Neuronal stem cell (in vitro differentiated cells): Measurements from ENCODE around the gene SPHK2.

ENCODE experiments used
- DNase-seq: peaks from one replicate; pipeline ENCODE4 v3.0.0-alpha.2; 2013; ENCODE audit warnings: low spot score
- H2AFZ ChIP-seq: one replicate; pipeline ENCODE4 v1.6.1; 2013; ENCODE audit warnings: mild to moderate bottlenecking, low read length, inconsistent platforms
- H2AK5ac ChIP-seq: 2 replicates; pipeline ENCODE4 v1.6.1; 2013; ENCODE audit warnings: low read depth, mild to moderate bottlenecking, inconsistent platforms, low read length, moderate library complexity, mixed read lengths
- H2BK120ac ChIP-seq: 2 replicates; pipeline ENCODE4 v1.6.1; 2013; ENCODE audit warnings: low read depth, mild to moderate bottlenecking, inconsistent platforms, low read length, moderate library complexity, mixed read lengths
- H2BK12ac ChIP-seq: one replicate; pipeline ENCODE4 v1.6.1; 2013; ENCODE audit warnings: low read length, inconsistent platforms
- H2BK15ac ChIP-seq: 2 replicates; pipeline ENCODE4 v1.6.1; 2013; ENCODE audit warnings: mild to moderate bottlenecking, low read length, inconsistent platforms, mixed read lengths
- H2BK5ac ChIP-seq: one replicate; pipeline ENCODE4 v1.6.1; 2013; ENCODE audit warnings: inconsistent platforms, mild to moderate bottlenecking, low read length, moderate library complexity
- H3K14ac ChIP-seq: one replicate; pipeline ENCODE4 v1.6.1; 2013; ENCODE audit warnings: low read length, inconsistent platforms
- H3K18ac ChIP-seq: 2 replicates; pipeline ENCODE4 v1.6.1; 2013; ENCODE audit warnings: low read length, inconsistent platforms
- H3K23ac ChIP-seq: 2 replicates; pipeline ENCODE4 v1.6.1; 2013; ENCODE audit warnings: low read depth, mild to moderate bottlenecking, mixed read lengths, low read length, inconsistent platforms; ENCODE audit not compliant: poor library complexity
- H3K27ac ChIP-seq: replicated peaks from 3 replicates; pipeline ENCODE4 v1.5.1; 2013; ENCODE audit warnings: low read length, inconsistent platforms
- H3K27me3 ChIP-seq, 3 experiments: 2 replicates each; pipeline ENCODE4 v1.6.1; 2013; ENCODE audit warnings: low read length in 3 of 3, mild to moderate bottlenecking in 2 of 3, inconsistent platforms in 1 of 3, low read depth in 1 of 3, mixed read lengths in 1 of 3, moderate library complexity in 1 of 3; ENCODE audit not compliant: control insufficient read depth in 3 of 3, insufficient read depth in 3 of 3
- H3K36me3 ChIP-seq, 2 donors: replicated peaks in 1 of 2; 2 replicates each; pipeline ENCODE4 v1.6.1; 2013; ENCODE audit warnings: low read length in 2 of 2; ENCODE audit not compliant: control insufficient read depth in 2 of 2, insufficient read depth in 2 of 2
- H3K4ac ChIP-seq: 2 replicates; pipeline ENCODE4 v1.6.1; 2013; ENCODE audit warnings: inconsistent platforms, mild to moderate bottlenecking, low read length, moderate library complexity
- H3K4me1 ChIP-seq, 2 donors: 1 replicate in 1 of 2; 2 replicates in 1 of 2; pipeline ENCODE4 v1.6.1; 2013; ENCODE audit warnings: low read length in 2 of 2, low read depth in 1 of 2; ENCODE audit not compliant: control insufficient read depth in 2 of 2, insufficient read depth in 1 of 2
- H3K4me2 ChIP-seq: one replicate; pipeline ENCODE4 v1.6.1; 2013; ENCODE audit warnings: mild to moderate bottlenecking, low read length, inconsistent platforms; ENCODE audit not compliant: insufficient read depth, poor library complexity, severe bottlenecking
- H3K4me3 ChIP-seq, 2 donors: 2 replicates each; pipeline ENCODE4 v1.5.1; 2013; ENCODE audit warnings: low read length in 2 of 2, mild to moderate bottlenecking in 2 of 2, inconsistent platforms in 1 of 2, moderate library complexity in 1 of 2
- H3K79me1 ChIP-seq: one replicate; pipeline ENCODE4 v1.6.1; 2013; ENCODE audit warnings: low read depth, mild to moderate bottlenecking, inconsistent platforms, low read length, moderate library complexity
- H3K9ac ChIP-seq: one replicate; pipeline ENCODE4 v1.6.1; 2013; ENCODE audit warnings: mild to moderate bottlenecking, low read depth, low read length, inconsistent platforms; ENCODE audit not compliant: poor library complexity
- H3K9me3 ChIP-seq, 2 donors: replicated peaks in 1 of 2; 2 replicates each; pipeline versions ENCODE3 to v1.6.1; 2013; ENCODE audit warnings: low read length in 2 of 2, mild to moderate bottlenecking in 2 of 2, inconsistent platforms in 1 of 2, low read depth in 1 of 2, mixed read lengths in 1 of 2, moderate library complexity in 1 of 2; ENCODE audit not compliant: control insufficient read depth in 2 of 2, insufficient read depth in 1 of 2
- H4K8ac ChIP-seq: one replicate; pipeline ENCODE4 v1.6.1; 2013; ENCODE audit warnings: low read depth, mild to moderate bottlenecking, inconsistent platforms, low read length, moderate library complexity
- H4K91ac ChIP-seq: one replicate; pipeline ENCODE4 v1.6.1; 2013; ENCODE audit warnings: low read length, low read depth, mild to moderate bottlenecking, inconsistent platforms; ENCODE audit not compliant: poor library complexity
- WGBS, 2 donors: extraction: QIAGEN DNeasy Blood & Tissue Kit; methylation state at CpG; one replicate each; pipeline ENCODE4 v1.1.7; 2013; ENCODE audit warnings: missing lambda C conversion rate in 2 of 2, mixed read lengths in 1 of 2; ENCODE audit not compliant: insufficient read length in 2 of 2, insufficient replicate concordance in 1 of 2; ENCODE audit errors: extremely low coverage in 2 of 2; 5-methylcytosine and 5-hydroxymethylcytosine counted together

The SPHK2 gene

DNA sequence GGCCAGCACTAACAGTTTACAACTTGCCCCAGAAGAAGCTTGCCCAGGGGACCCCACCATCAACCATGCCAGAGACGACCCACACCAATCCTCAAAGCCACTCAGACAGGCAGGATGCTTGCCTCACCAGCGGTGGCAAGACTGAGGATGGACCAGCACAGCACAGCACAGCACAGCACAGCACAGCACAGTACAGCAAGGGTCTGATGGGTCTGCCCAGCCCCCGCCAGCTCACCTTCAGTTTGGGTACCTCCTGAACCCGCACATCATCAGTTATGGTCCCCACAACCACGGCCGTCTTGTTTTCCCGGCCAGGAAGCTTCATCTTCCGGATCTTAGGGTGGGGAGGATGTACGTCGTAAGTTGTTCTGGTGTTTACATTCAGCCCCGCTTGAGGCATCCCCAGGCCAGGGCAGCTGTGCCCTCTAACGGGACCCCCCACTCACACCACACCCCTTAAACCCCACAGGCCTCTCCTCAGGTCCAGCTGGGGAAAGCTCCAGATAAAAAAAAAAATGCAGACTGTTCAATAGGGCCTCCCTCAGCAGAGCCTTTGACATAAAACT lies 2.7 kb upstream of the SPHK2 start:
- no peak overlapping the region for H3K18ac ChIP-seq
- no peak overlapping the region for H2BK120ac ChIP-seq
- no peak overlapping the region for H2AFZ ChIP-seq
- no peak overlapping the region for H3K4me2 ChIP-seq
- no CpG with 5 or more reads among the region's 12 CpGs for WGBS, 2 donors
- no peak overlapping the region for H3K9ac ChIP-seq
- no peak for DNase-seq
- H3K9me3 ChIP-seq = no peaks in the 10 kb centered on the region
- peak overlapping the region; percentile 84 for H2BK5ac ChIP-seq
- peak overlapping the region in 1 of 2 donors; percentile 27 for H3K4me3 ChIP-seq
- no peak overlapping the region for H2BK15ac ChIP-seq
- no peak overlapping the region for H3K27ac ChIP-seq
- H3K23ac ChIP-seq = no peak overlapping the region
- peaks cover 12% of the 10 kb centered on the region for H3K79me1 ChIP-seq
- no peak overlapping the region for H2AK5ac ChIP-seq
- no peak overlapping the region for H2BK12ac ChIP-seq
- H3K36me3 ChIP-seq = peaks cover 27 to 34% of the 10 kb centered on the region in 2 donors
- H4K8ac ChIP-seq = no peak overlapping the region
- H4K91ac ChIP-seq = no peak overlapping the region
- H3K27me3 ChIP-seq = no peaks in the 10 kb centered on the region
- no peak overlapping the region for H3K4ac ChIP-seq
- H3K4me1 ChIP-seq = peaks cover 8 to 27% of the 10 kb centered on the region in 2 donors
- no peak overlapping the region for H3K14ac ChIP-seq

GRCh38 chr19:48617146-48617937 lies 2.0 kb upstream of the SPHK2 start:
- H4K91ac ChIP-seq = no peak overlapping the region
- H2BK5ac ChIP-seq = peak overlapping the region; percentile 32
- no peak overlapping the region for H3K18ac ChIP-seq
- H3K4ac ChIP-seq = no peak overlapping the region
- peaks cover 12% of the 10 kb centered on the region for H3K79me1 ChIP-seq
- no peaks in the 10 kb centered on the region for H3K9me3 ChIP-seq
- H3K4me1 ChIP-seq = peaks cover 8 to 27% of the 10 kb centered on the region in 2 donors
- H3K9ac ChIP-seq = peak overlapping the region; percentile 17
- no peak overlapping the region for H3K23ac ChIP-seq
- H4K8ac ChIP-seq = no peak overlapping the region
- WGBS, 2 donors = no CpG with 5 or more reads among the region's 18 CpGs
- H2BK15ac ChIP-seq = no peak overlapping the region
- no peak overlapping the region for H3K14ac ChIP-seq
- H2AK5ac ChIP-seq = no peak overlapping the region
- no peak overlapping the region for H2BK12ac ChIP-seq
- H3K4me3 ChIP-seq = peak overlapping the region; percentile 58 to 80
- no peaks in the 10 kb centered on the region for H3K27me3 ChIP-seq
- peaks cover 27 to 35% of the 10 kb centered on the region in 2 donors for H3K36me3 ChIP-seq
- DNase-seq = no peak
- no peak overlapping the region for H2BK120ac ChIP-seq
- peak overlapping the region; percentile 83 for H3K4me2 ChIP-seq
- no peak overlapping the region for H3K27ac ChIP-seq
- H2AFZ ChIP-seq = no peak overlapping the region

DNA sequence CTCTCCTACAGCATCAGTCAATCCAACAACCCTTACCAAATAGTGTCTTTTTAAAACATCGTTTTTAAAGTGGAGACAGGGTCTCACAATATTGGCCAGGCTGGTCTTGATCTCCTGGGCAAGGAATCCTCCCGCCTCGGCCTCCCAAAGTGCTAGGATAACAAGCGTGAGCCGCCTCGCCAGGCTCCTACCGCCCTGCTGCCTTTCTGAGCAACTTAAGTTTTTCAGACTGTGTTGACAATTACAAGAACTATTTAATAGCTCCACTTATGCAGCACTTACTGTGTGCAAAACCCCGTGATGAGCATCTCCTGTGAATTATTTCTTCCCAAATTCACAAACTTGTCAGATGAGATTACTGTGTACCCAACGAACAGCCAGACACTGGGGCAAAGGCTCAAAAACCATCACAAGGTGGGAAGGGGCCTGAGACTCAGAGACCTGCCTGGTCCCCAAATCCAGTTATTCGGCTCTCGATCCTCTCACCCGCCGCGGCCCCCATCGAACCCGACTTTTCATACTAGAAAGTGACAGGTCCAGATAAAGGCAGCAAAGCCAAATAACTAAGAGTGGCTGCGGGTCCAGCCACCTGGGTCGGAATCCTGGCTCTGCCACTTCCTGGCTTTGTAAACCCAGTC lies 909 bp upstream of the SPHK2 start:
- peak overlapping the region; percentile 86 for H3K18ac ChIP-seq
- H2BK5ac ChIP-seq = peak overlapping the region; percentile 88
- peak overlapping the region; percentile 19 for H4K8ac ChIP-seq
- peak overlapping the region; percentile 71 for H2AFZ ChIP-seq
- H4K91ac ChIP-seq = no peak overlapping the region
- H2AK5ac ChIP-seq = no peak overlapping the region
- peak overlapping the region; percentile 83 for H3K4me2 ChIP-seq
- H3K36me3 ChIP-seq = peaks cover 27 to 37% of the 10 kb centered on the region in 2 donors
- no peak overlapping the region for H2BK15ac ChIP-seq
- H2BK120ac ChIP-seq = no peak overlapping the region
- no peak overlapping the region for H3K23ac ChIP-seq
- no peak overlapping the region for H3K14ac ChIP-seq
- H3K9me3 ChIP-seq = no peaks in the 10 kb centered on the region
- H3K4me3 ChIP-seq = peak overlapping the region; percentile 80 to 98
- no CpG with 5 or more reads among the region's 18 CpGs for WGBS, 2 donors
- peak overlapping the region; percentile 83 for H3K9ac ChIP-seq
- no peak overlapping the region for H2BK12ac ChIP-seq
- no peak for DNase-seq
- peak overlapping the region; percentile 73 for H3K27ac ChIP-seq
- H3K79me1 ChIP-seq = peaks cover 12% of the 10 kb centered on the region
- H3K27me3 ChIP-seq = no peaks in the 10 kb centered on the region
- peak overlapping the region; percentile 40 for H3K4ac ChIP-seq
- peaks cover 13 to 28% of the 10 kb centered on the region in 2 donors for H3K4me1 ChIP-seq
